Colon (tissue), 2 donors: ENCODE data around the gene CHSY1.

Experiments used
- FAIRE-seq: peaks from 2 replicates; lab custom pipeline; 2012; peaks lifted over from hg19 to GRCh38; lab: Jason Lieb, UNC
- donor health status: control.
- donor health status: control.

The CHSY1 gene

GRCh38 chr15:101188637-101189408 is 63.0 kb downstream of the CHSY1 start:
- no peak for FAIRE-seq

GRCh38 chr15:101187820-101188636 is 63.8 kb downstream of the CHSY1 start:
- FAIRE-seq = no peak

- no peak for FAIRE-seq
Measured at GRCh38 chr15:101185770-101186169, 66.1 kb downstream of the CHSY1 start.

GRCh38 chr15:101185336-101185735 is 66.5 kb downstream of the CHSY1 start:
- FAIRE-seq = no peak

- no peak for FAIRE-seq
Measured at GRCh38 chr15:101184830-101185229, 67.0 kb downstream of the CHSY1 start.

GRCh38 chr15:101183931-101184305 is 67.9 kb downstream of the CHSY1 start:
- no peak for FAIRE-seq

GRCh38 chr15:101183226-101183930 is 68.5 kb downstream of the CHSY1 start:
- no peak for FAIRE-seq

- no peak for FAIRE-seq
Measured at GRCh38 chr15:101182215-101182614, 69.6 kb downstream of the CHSY1 start.

- FAIRE-seq = no peak
Measured at GRCh38 chr15:101181349-101181748, 70.5 kb downstream of the CHSY1 start.

- FAIRE-seq = no peak
Measured at GRCh38 chr15:101180620-101181307, 71.1 kb downstream of the CHSY1 start.

GRCh38 chr15:101179341-101180153 is 72.3 kb downstream of the CHSY1 start:
- FAIRE-seq = no peak

GRCh38 chr15:101178931-101179330 is 72.9 kb downstream of the CHSY1 start:
- FAIRE-seq = no peak

GRCh38 chr15:101178479-101178878 is 73.4 kb downstream of the CHSY1 start:
- FAIRE-seq = no peak

- no peak for FAIRE-seq
Measured at GRCh38 chr15:101177866-101178265, 74.0 kb downstream of the CHSY1 start.

- no peak for FAIRE-seq
Measured at GRCh38 chr15:101176625-101177024, 75.2 kb downstream of the CHSY1 start.

GRCh38 chr15:101175401-101175800 is 76.4 kb downstream of the CHSY1 start:
- no peak for FAIRE-seq

- FAIRE-seq = no peak
Measured at GRCh38 chr15:101174152-101174920, 77.5 kb downstream of the CHSY1 start.

GRCh38 chr15:101173233-101174119 is 78.4 kb downstream of the CHSY1 start:
- no peak for FAIRE-seq

- no peak for FAIRE-seq
Measured at GRCh38 chr15:101172501-101173071, 79.3 kb downstream of the CHSY1 start.
